ENCODE measurements around the gene PSMF1.

The PSMF1 gene

GRCh38 chr20:1122388-1123315 is 4.2 kb downstream of the PSMF1 start:
- TF ChIP-seq, protein P1, sequence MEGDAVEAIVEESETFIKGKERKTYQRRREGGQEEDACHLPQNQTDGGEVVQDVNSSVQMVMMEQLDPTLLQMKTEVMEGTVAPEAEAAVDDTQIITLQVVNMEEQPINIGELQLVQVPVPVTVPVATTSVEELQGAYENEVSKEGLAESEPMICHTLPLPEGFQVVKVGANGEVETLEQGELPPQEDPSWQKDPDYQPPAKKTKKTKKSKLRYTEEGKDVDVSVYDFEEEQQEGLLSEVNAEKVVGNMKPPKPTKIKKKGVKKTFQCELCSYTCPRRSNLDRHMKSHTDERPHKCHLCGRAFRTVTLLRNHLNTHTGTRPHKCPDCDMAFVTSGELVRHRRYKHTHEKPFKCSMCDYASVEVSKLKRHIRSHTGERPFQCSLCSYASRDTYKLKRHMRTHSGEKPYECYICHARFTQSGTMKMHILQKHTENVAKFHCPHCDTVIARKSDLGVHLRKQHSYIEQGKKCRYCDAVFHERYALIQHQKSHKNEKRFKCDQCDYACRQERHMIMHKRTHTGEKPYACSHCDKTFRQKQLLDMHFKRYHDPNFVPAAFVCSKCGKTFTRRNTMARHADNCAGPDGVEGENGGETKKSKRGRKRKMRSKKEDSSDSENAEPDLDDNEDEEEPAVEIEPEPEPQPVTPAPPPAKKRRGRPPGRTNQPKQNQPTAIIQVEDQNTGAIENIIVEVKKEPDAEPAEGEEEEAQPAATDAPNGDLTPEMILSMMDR (IDR thresholded peaks at IDR 0.05): no peak

DNA sequence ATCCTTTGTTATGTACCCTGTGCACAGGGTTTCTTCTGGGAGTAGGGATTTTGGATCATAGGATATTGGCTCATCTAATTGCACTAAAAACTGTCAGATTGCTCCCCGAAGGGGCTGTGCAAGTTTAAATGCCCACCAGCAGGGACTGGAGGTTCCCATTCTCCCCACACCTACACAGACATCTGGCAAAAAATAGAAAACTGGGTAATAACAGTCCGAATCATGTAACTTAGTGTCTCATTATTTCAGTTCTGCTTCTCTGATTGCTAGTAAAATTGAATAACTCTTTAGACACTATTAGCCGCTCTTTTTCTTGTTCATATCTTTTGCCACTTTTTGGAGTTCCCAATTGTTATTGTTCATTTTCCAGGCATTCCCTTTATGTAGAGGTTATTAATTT is 5.3 kb downstream of the PSMF1 start:
- TF ChIP-seq, protein P1 (IDR thresholded peaks at IDR 0.05): no peak

- TF ChIP-seq, protein P1 (IDR thresholded peaks at IDR 0.05): no peak
Measured at GRCh38 chr20:1124421-1124820, 6.0 kb downstream of the PSMF1 start.

DNA sequence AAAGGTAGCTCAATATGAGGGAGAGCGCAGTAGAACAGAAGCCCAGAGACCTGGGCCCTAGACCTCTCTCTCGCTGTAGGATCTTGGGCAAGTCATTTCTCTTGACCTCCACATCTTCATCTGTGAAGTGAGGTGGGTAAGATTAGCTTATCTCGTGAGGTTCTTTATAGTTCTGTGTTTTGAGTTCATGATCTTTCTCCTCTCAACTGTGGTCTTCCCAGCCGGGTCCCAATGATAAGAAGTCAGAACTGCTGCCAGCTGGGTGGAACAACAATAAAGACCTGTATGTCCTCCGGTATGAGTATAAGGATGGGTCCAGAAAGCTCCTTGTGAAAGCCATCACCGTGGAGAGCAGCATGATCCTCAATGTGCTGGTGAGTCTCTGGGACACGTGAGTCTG is 6.9 kb downstream of the PSMF1 start:
- TF ChIP-seq, protein P1 (IDR thresholded peaks at IDR 0.05): no peak

DNA sequence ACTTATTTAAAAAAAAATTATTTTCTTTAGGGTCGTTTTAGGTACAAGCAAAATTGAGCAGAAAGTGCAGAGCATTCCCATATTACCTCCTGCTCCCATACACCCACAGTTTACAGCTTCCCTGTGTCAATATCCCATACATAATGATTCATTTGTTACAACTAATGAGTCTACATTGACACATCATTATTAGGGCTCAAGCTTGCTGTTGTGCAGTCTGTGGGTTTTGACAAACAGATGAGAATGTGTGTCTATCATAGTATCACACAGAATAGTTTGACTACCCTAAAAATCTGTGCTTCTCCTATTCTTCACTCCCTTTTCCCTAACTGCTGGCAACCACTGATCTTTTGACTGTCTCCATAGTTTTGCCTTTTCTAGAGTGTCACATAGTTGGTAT is 9.4 kb downstream of the PSMF1 start:
- TF ChIP-seq, protein P1 (IDR thresholded peaks at IDR 0.05): no peak

DNA sequence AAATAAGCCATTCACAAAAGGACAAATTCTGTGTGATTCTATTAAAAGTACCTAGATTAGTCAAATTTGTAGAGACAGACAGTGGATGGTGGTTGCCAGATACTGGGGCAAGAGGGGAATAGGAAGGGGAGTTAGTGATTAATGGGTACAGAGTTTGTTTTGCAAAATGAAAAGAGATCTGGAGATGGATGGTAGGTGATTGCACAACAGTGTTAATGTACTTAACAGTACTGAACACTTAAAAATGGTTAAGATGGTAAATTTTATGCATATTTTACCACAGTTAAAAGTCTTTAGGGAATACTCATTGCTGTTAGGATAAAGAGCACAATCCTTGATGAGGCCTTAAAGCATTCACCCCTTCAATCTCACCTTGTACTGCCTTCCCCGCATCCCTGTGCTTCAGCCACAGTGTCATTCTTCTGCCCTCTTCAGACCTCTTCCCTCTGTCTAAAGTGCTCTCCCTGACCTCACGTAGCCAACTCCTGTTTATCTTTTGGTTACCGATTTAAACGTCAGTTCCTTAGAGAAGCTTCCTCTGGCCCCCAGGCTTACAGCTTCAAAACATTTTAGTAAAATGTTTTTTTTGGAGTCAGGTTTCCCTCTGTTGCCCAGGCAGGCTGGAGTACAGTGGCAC is 11.8 kb downstream of the PSMF1 start:
- TF ChIP-seq, protein P1 (IDR thresholded peaks at IDR 0.05): no peak

DNA sequence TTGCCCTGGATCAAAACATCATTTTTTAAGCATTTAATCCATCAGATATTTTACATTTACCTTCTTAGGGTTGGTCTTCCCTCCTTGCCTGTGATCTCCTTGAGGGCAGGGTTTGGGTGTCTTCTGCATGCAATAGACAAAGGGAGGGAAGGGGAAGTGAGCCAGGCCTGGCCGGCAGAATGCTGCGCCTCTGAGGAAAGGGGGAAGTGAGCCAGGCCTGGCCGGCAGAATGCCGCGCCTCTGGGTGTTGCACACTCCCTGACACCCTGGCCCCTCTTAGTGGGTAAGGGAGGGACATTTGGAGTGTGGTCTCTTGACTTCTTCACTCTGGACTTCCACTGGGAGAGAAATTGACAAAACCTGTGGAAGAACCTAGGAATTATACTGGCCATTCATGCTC is 12.4 kb downstream of the PSMF1 start:
- TF ChIP-seq, protein P1 (IDR thresholded peaks at IDR 0.05): no peak

Data from LNCAP (cell line).